Right renal cortex interstitium (tissue), 3 donors: ENCODE results near the gene TAAR8. TPM values are rescaled to one million over a fixed set of nuclear protein-coding genes. Genes with fewer than 3 reads are reported as not detected.

ENCODE experiments used
- polyA plus RNA-seq, 3 donors: library from polyadenylated mRNA; unstranded; fragments of 120-200 nt; gene quantifications; one replicate each; pipeline ENCODE4 v1.2.1, GENCODE V29; 2013; ENCODE audit not compliant: insufficient read length in 3 of 3

The TAAR8 gene
- polyA plus RNA-seq, 3 donors = not detected

Other genes starting within 250 kb of the TAAR8 start
- 100 to 1,000 TPM; 241 to 263 (median 261) TPM for gene MOXD1, start 151.2 kb upstream of the TAAR8 start, polyA plus RNA-seq
- gene STX7, start 39.6 kb upstream of the TAAR8 start, polyA plus RNA-seq = 100 to 1,000 TPM in 1 of 3 donors, 10 to 100 TPM in 2; 98.2 to 101 (median 99.2) TPM
- gene TAAR9, start 14.4 kb upstream of the TAAR8 start, polyA plus RNA-seq = not detected
- under 1 TPM in 1 of 3 donors, not detected in 2; 0.15 TPM for gene TAAR6, start 17.6 kb downstream of the TAAR8 start, polyA plus RNA-seq
- not detected for gene TAAR5, start 37.1 kb downstream of the TAAR8 start, polyA plus RNA-seq
- gene TAAR2, start 71.6 kb downstream of the TAAR8 start, polyA plus RNA-seq = not detected
- gene TAAR1, start 106.5 kb downstream of the TAAR8 start, polyA plus RNA-seq = under 1 TPM in 2 of 3 donors, not detected in 1; 0.19 to 0.31 TPM
- gene VNN1, start 161.4 kb downstream of the TAAR8 start, polyA plus RNA-seq = under 1 TPM; 0.10 to 0.21 (median 0.18) TPM
- gene VNN2, start 205.2 kb downstream of the TAAR8 start, polyA plus RNA-seq = 1 to 10 TPM; 2.8 to 3.4 (median 2.9) TPM
- gene SLC18B1, start 246.0 kb downstream of the TAAR8 start, polyA plus RNA-seq = 10 to 100 TPM; 33.7 to 38.6 (median 35.9) TPM